Measurements from ENCODE around the gene NRG2. TPM values are rescaled to one million over a fixed set of nuclear protein-coding genes. Genes with fewer than 3 reads are reported as not detected.

The NRG2 gene
- total RNA-seq, 1 experiment from 2014 or later, result 0.59 TPM

DNA sequence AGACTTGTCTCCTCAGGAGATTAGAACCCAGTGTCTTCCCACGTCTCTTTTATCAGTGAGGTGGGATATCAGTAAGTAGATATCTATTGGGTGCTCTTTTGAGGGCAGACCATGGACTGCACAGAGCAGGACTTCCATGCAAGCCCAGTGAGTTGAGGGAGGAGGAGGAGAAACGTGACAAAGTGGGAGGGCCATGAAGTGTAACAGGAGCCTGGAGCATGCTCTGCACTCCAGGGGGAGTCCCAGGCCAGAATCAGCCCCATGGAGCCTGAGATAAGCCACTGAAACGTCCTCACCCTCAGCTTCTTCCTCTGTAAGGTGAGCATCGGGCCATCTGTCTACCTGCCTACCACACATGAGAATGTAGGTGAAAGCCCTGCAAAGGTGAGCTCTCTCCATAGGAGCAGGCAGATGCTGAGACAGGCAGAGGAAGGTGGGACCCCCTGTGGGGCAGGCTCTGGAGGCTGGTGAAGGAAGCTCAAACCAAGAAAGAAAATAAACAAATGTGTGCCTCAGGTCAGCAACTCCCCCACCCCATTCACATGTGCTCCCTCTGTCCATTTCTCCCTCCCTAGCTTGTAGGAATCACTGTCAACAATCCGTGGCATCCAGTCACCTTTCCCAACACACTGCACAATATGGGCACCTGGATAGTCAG, 87.4 kb downstream of the NRG2 start:
- no peak for DNase-seq
- Histone ChIP-seq H3K36me3 (ENCODE audit: control insufficient read depth, insufficient read depth, low read length) (no peaks in the 10 kb centered on the region), H3K27me3 (replicated peaks; ENCODE audit: control insufficient read depth, insufficient read depth, low read length) (no peaks in the 10 kb centered on the region), H3K4me3 (ENCODE audit: low read depth, low read length) (no peak overlapping the region), H3K4me1 (no peaks in the 10 kb centered on the region), H3K9me3 (no peaks in the 10 kb centered on the region)
- POLR2A ChIA-PET, result interaction anchor here (0.6 kb wide), 1 partner anchor 391 kb away, joined by 3 read pairs; no protein-coding TSS in a partner anchor
- Mint-ChIP-seq H3K27ac (ENCODE audit: unreplicated experiment) (no peak overlapping the region), H3K9me3 (ENCODE audit: unreplicated experiment) (no peaks in the 10 kb centered on the region), H3K36me3 (ENCODE audit: insufficient read depth, unreplicated experiment) (peaks cover 6% of the 10 kb centered on the region), H3K27me3 (ENCODE audit: insufficient read depth, unreplicated experiment) (peaks cover 3% of the 10 kb centered on the region), H3K4me1 (ENCODE audit: low read depth, unreplicated experiment) (no peaks in the 10 kb centered on the region), H3K4me3 (ENCODE audit: unreplicated experiment) (no peak overlapping the region)
- no TSS peak for BruUV-seq (replicated peaks)
- no peak for TF ChIP-seq CTCF (IDR thresholded peaks at IDR 0.05; ENCODE audit: insufficient read depth in 1 of 2, low read depth in 1 of 2, low read length in 1 of 2, severe bottlenecking in 1 of 2, unreplicated experiment in 1 of 2)
- intact Hi-C loops (cut with micrococcal nuclease; ENCODE audit: unreplicated experiment), result no loop called here
- CTCF ChIA-PET, result interaction anchor here (1.6 to 1.7 kb wide), 2 partner anchors 13 to 168 kb away, joined by 5 to 13 read pairs; no protein-coding TSS in a partner anchor

GRCh38 chr5:139955053-139955605, 88.0 kb downstream of the NRG2 start:
- H3K36me3 ChIP-seq (ENCODE audit: control insufficient read depth, insufficient read depth, low read length), result no peaks in the 10 kb centered on the region
- H3K4me1 ChIP-seq, result no peaks in the 10 kb centered on the region
- Mint-ChIP-seq H3K4me1 (ENCODE audit: low read depth, unreplicated experiment) (no peaks in the 10 kb centered on the region), H3K4me3 (ENCODE audit: unreplicated experiment) (no peak overlapping the region), H3K36me3 (ENCODE audit: insufficient read depth, unreplicated experiment) (peaks cover 6% of the 10 kb centered on the region), H3K27me3 (ENCODE audit: insufficient read depth, unreplicated experiment) (peaks cover 5% of the 10 kb centered on the region), H3K27ac (ENCODE audit: unreplicated experiment) (no peak overlapping the region), H3K9me3 (ENCODE audit: unreplicated experiment) (no peaks in the 10 kb centered on the region)
- BruUV-seq (replicated peaks), result no TSS peak
- ChIA-PET CTCF (interaction anchor here (1.6 to 1.7 kb wide), 2 partner anchors 13 to 168 kb away, joined by 5 to 13 read pairs; no protein-coding TSS in a partner anchor), POLR2A (no interaction called here)
- intact Hi-C loops (cut with micrococcal nuclease; ENCODE audit: unreplicated experiment), result no loop called here
- no peak for TF ChIP-seq CTCF (IDR thresholded peaks at IDR 0.05; ENCODE audit: insufficient read depth in 1 of 2, low read depth in 1 of 2, low read length in 1 of 2, severe bottlenecking in 1 of 2, unreplicated experiment in 1 of 2)
- DNase-seq, result no peak
- no peaks in the 10 kb centered on the region for H3K9me3 ChIP-seq
- no peak overlapping the region for H3K4me3 ChIP-seq (ENCODE audit: low read depth, low read length)
- no peaks in the 10 kb centered on the region for H3K27me3 ChIP-seq (replicated peaks; ENCODE audit: control insufficient read depth, insufficient read depth, low read length)

DNA sequence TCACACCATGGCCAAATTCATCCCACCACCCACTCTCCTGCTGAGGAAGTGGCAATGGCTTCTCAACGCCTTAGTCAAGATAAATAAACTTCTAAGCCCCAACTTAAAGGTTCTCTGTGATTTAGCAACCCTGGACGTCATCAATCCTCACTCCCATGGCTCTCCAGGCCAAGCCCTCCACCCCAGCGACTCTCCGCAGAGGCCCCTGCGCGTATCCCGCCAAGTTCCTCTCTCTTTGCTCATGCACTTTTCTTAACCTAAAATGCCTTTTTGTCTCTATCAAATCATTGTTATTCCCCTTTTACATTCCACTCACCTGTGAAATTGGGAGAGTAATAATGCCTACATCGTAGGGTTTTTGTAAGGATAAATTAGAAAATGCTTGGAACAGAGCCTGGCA, 88.6 kb downstream of the NRG2 start:
- Histone ChIP-seq H3K4me3 (ENCODE audit: low read depth, low read length) (no peak overlapping the region), H3K4me1 (no peaks in the 10 kb centered on the region), H3K36me3 (ENCODE audit: control insufficient read depth, insufficient read depth, low read length) (no peaks in the 10 kb centered on the region), H3K9me3 (no peaks in the 10 kb centered on the region), H3K27me3 (replicated peaks; ENCODE audit: control insufficient read depth, insufficient read depth, low read length) (no peaks in the 10 kb centered on the region)
- no TSS peak for BruUV-seq (replicated peaks)
- ChIA-PET CTCF (interaction anchor here (1.7 kb wide), 1 partner anchor 14 kb away, joined by 13 read pairs; no protein-coding TSS in a partner anchor), POLR2A (no interaction called here)
- Mint-ChIP-seq H3K9me3 (ENCODE audit: unreplicated experiment) (no peaks in the 10 kb centered on the region), H3K27ac (ENCODE audit: unreplicated experiment) (no peak overlapping the region), H3K4me3 (ENCODE audit: unreplicated experiment) (no peak overlapping the region), H3K4me1 (ENCODE audit: low read depth, unreplicated experiment) (no peaks in the 10 kb centered on the region), H3K36me3 (ENCODE audit: insufficient read depth, unreplicated experiment) (peaks cover 6% of the 10 kb centered on the region), H3K27me3 (ENCODE audit: insufficient read depth, unreplicated experiment) (peaks cover 5% of the 10 kb centered on the region)
- TF ChIP-seq CTCF (IDR thresholded peaks at IDR 0.05; ENCODE audit: insufficient read depth in 1 of 2, low read depth in 1 of 2, low read length in 1 of 2, severe bottlenecking in 1 of 2, unreplicated experiment in 1 of 2), result no peak
- intact Hi-C loops (cut with micrococcal nuclease; ENCODE audit: unreplicated experiment), result no loop called here
- no peak for DNase-seq

Data from Caco-2 (cell line).